ENCODE measurements around the gene GLOD5. TPM values are rescaled to one million over a fixed set of nuclear protein-coding genes. Genes with fewer than 3 reads are reported as not detected.

The GLOD5 gene
- total RNA-seq, 1 donor from 2014 or later: not detected

Other genes starting within 250 kb of the GLOD5 start
- gene EBP, start 239.9 kb upstream of the GLOD5 start, total RNA-seq: 305 and 310 TPM in 2 replicates
- 16.9 and 17.9 TPM in 2 replicates for gene TBC1D25, start 222.0 kb upstream of the GLOD5 start, total RNA-seq
- gene RBM3, start 187.3 kb upstream of the GLOD5 start, total RNA-seq: 378 and 389 TPM in 2 replicates
- gene WDR13, start 164.3 kb upstream of the GLOD5 start, total RNA-seq: 45.3 and 45.5 TPM in 2 replicates
- gene WAS, start 77.9 kb upstream of the GLOD5 start, total RNA-seq: 155 and 160 TPM in 2 replicates
- gene SUV39H1, start 65.0 kb upstream of the GLOD5 start, total RNA-seq: 27.5 and 29.3 TPM in 2 replicates
- gene GATA1, start 24.8 kb downstream of the GLOD5 start, total RNA-seq: not detected in 2 replicates
- 87.1 and 92.1 TPM in 2 replicates for gene HDAC6, start 40.3 kb downstream of the GLOD5 start, total RNA-seq
- not detected in 2 replicates for gene ERAS, start 64.8 kb downstream of the GLOD5 start, total RNA-seq
- gene PCSK1N, start 73.9 kb downstream of the GLOD5 start, total RNA-seq: 0.20 TPM in 1 of 2 replicates, not detected in the other
- gene TIMM17B, start 136.0 kb downstream of the GLOD5 start, total RNA-seq: 46.3 and 48.2 TPM in 2 replicates
- 77.5 and 77.9 TPM in 2 replicates for gene PQBP1, start 136.2 kb downstream of the GLOD5 start, total RNA-seq
- gene SLC35A2, start 149.9 kb downstream of the GLOD5 start, total RNA-seq: 17.9 and 18.3 TPM in 2 replicates
- gene PIM2, start 157.3 kb downstream of the GLOD5 start, total RNA-seq: 196 TPM in 2 replicates
- gene OTUD5, start 195.9 kb downstream of the GLOD5 start, total RNA-seq: 50.2 and 50.9 TPM in 2 replicates
- 3.4 and 4.0 TPM in 2 replicates for gene KCND1, start 210.1 kb downstream of the GLOD5 start, total RNA-seq
- 85.6 and 94.5 TPM in 2 replicates for gene GRIPAP1, start 240.5 kb downstream of the GLOD5 start, total RNA-seq